Suprapubic skin (tissue), 4 donors: Measurements from ENCODE around the gene PODN. TPM values are rescaled to one million over a fixed set of nuclear protein-coding genes. Genes with fewer than 3 reads are reported as not detected.
A peak's percentile ranks its signal among the peaks of the same experiment; 100 is the strongest.

ENCODE experiments used
- DNase-seq, 2 donors: peaks; one replicate each; pipeline ENCODE4 v3.0.0-alpha.2; 2019; ENCODE audit warnings: low spot score in 2 of 2
- H3K27ac ChIP-seq: fragments of 200-600 bp; sonication (generic); one replicate; pipeline ENCODE4 v1.5.1; 2019
- H3K27me3 ChIP-seq: fragments of 200-600 bp; sonication (generic); one replicate; pipeline ENCODE4 v1.5.1; 2019
- H3K36me3 ChIP-seq: fragments of 200-600 bp; sonication (generic); one replicate; pipeline ENCODE4 v1.5.1; 2019
- H3K4me1 ChIP-seq: fragments of 200-600 bp; sonication (generic); one replicate; pipeline ENCODE4 v1.5.1; 2019
- H3K4me3 ChIP-seq: fragments of 200-600 bp; sonication (generic); one replicate; pipeline ENCODE4 v1.5.1; 2019; ENCODE audit warnings: mild to moderate bottlenecking
- H3K9me3 ChIP-seq: fragments of 200-600 bp; sonication (generic); one replicate; pipeline ENCODE4 v1.5.1; 2019
- EP300 ChIP-seq: sonication (generic); formaldehyde crosslinking; IDR thresholded peaks from one replicate; pipeline ENCODE4 v1.6.1; 2017; ENCODE audit warnings: antibody characterized with exemption
- POLR2A ChIP-seq, 2 donors: fragments of 450-650 bp; IDR thresholded peaks; one replicate each; pipeline ENCODE4 v1.6.1; 2017; ENCODE audit warnings: antibody characterized with exemption in 2 of 2, mild to moderate bottlenecking in 2 of 2, moderate library complexity in 2 of 2
- POLR2AphosphoS5 ChIP-seq, 3 donors: sonication (generic); formaldehyde crosslinking; IDR thresholded peaks; one replicate each; pipeline ENCODE4 v1.6.1; 2017; ENCODE audit warnings: antibody characterized with exemption in 3 of 3
- WGBS: methylation state at CpG from one replicate; pipeline ENCODE4 v1.1.5; 2018; 5-methylcytosine and 5-hydroxymethylcytosine counted together
- total RNA-seq, 4 donors: library from RNA; depleted of rRNA; stranded (reverse); fragments of >200 nt; gene quantifications; one replicate each; pipeline ENCODE4 v1.1.0, GENCODE V29; 2016
- TF ChIP-seq, protein P1 (sequence below), 2 donors: fragments of 200-600 bp in 1 of 2; fragments of 450-650 bp in 1 of 2; sonication (generic) in 1 of 2; IDR thresholded peaks; one replicate each; pipeline ENCODE4 v1.5.1; 2016 to 2019; ENCODE audit warnings: antibody characterized with exemption in 2 of 2, mild to moderate bottlenecking in 1 of 2, moderate library complexity in 1 of 2

The PODN gene
- total RNA-seq, 4 donors from 2014 or later = 13.9 to 32.8 (median 19.8) TPM

DNA sequence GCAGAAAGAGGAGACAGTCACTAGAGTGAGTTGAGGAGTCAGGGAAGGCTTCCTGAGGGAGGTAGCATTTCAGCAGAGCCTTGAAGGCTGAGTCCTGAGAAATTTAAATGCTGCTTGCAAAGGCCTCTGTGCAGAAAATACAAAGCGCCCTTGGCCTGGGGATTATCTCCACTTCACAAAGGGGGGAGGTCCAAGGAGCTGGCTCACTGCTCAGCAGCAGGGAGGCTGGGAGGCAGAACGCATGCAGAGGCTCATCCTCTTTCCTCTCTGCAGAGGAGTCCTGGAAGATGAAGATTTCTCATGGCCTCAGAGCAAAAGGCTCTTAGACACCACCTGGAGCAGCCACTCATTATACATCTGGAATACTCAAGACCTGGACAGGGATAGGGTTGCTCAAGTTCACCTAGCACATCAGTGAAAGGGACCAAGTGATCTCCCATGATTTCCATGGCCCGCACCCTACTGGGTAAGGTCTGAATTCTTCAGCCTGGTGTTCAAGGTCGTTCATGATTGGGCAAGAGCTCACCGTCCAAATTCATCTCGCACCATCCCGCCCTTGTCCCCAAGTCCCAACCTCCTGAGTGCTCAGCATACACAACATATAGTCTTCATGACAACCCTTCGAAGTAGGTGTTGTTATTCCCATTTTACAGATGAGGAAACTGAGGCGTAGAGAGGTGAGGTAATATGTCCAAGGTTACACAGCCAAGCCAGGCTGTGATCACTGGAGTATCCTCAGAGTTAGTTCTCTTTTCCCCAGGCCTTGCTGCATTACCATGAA, 71.4 kb downstream of the PODN start:
- H3K27me3 ChIP-seq = no peaks in the 10 kb centered on the region
- H3K27ac ChIP-seq = no peak overlapping the region
- WGBS = 90% methylated on average over 8 of the region's 9 CpGs
- DNase-seq = peak; percentile 4 to 54
- no peaks in the 10 kb centered on the region for H3K36me3 ChIP-seq
- TF ChIP-seq, protein P1, sequence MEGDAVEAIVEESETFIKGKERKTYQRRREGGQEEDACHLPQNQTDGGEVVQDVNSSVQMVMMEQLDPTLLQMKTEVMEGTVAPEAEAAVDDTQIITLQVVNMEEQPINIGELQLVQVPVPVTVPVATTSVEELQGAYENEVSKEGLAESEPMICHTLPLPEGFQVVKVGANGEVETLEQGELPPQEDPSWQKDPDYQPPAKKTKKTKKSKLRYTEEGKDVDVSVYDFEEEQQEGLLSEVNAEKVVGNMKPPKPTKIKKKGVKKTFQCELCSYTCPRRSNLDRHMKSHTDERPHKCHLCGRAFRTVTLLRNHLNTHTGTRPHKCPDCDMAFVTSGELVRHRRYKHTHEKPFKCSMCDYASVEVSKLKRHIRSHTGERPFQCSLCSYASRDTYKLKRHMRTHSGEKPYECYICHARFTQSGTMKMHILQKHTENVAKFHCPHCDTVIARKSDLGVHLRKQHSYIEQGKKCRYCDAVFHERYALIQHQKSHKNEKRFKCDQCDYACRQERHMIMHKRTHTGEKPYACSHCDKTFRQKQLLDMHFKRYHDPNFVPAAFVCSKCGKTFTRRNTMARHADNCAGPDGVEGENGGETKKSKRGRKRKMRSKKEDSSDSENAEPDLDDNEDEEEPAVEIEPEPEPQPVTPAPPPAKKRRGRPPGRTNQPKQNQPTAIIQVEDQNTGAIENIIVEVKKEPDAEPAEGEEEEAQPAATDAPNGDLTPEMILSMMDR (IDR thresholded peaks at IDR 0.05) = no peak
- no peak for TF ChIP-seq POLR2AphosphoS5 (IDR thresholded peaks at IDR 0.05)
- H3K4me3 ChIP-seq = no peak overlapping the region
- H3K4me1 ChIP-seq = no peaks in the 10 kb centered on the region
- no peaks in the 10 kb centered on the region for H3K9me3 ChIP-seq

DNA sequence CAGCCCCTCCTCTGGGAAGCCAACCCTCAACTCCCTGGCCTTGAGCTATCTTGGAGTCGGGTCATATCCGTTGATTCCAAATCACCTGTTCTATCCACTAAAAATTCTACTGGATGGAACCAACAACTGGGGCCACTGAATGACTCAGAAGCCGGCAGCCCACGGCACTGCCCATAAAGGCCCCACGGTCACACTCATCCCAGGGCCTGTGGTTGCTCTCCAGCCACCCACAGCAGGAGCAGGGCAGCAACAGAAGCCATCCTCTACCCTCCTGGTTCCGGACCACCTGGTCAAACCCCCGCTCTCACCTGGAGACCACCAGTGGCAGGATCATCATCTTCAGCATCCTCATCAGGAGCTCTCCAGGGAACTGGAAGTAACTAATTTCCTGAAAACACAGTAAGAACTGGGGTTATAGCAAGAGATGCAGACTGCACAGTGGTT, 72.1 kb downstream of the PODN start:
- peak in 1 of 2 donors; percentile 49 for DNase-seq
- Histone ChIP-seq H3K27ac (no peak overlapping the region), H3K4me1 (no peaks in the 10 kb centered on the region), H3K27me3 (no peaks in the 10 kb centered on the region), H3K4me3 (no peak overlapping the region), H3K36me3 (no peaks in the 10 kb centered on the region), H3K9me3 (no peaks in the 10 kb centered on the region)
- WGBS = 97% methylated on average over 7 of the region's 7 CpGs
- TF ChIP-seq POLR2A (IDR thresholded peaks at IDR 0.05) (no peak), EP300 (no peak), POLR2AphosphoS5 (IDR thresholded peaks at IDR 0.05) (no peak)
- TF ChIP-seq, protein P1 (IDR thresholded peaks at IDR 0.05) = no peak

Other genes starting within 250 kb of the PODN start
- under 1 TPM in 1 of 4 donors, not detected in 3; 0.26 TPM for gene ZYG11A, start 219.5 kb upstream of the PODN start, total RNA-seq
- gene ECHDC2, start 140.5 kb upstream of the PODN start, total RNA-seq = 100 to 1,000 TPM in 2 of 4 donors, 10 to 100 TPM in 2; 56.2 to 254 (median 115) TPM
- 100 to 1,000 TPM in 3 of 4 donors, 10 to 100 TPM in 1; 64.5 to 122 (median 113) TPM for gene SCP2, start 134.9 kb upstream of the PODN start, total RNA-seq
- not detected for gene SLC1A7, start 80.4 kb downstream of the PODN start, total RNA-seq
- 10 to 100 TPM; 26.1 to 30.4 (median 29.5) TPM for gene CPT2, start 134.6 kb downstream of the PODN start, total RNA-seq
- gene CZIB, start 158.4 kb downstream of the PODN start, total RNA-seq = 10 to 100 TPM; 25.2 to 60.3 (median 33.8) TPM
- gene MAGOH, start 176.3 kb downstream of the PODN start, total RNA-seq = 10 to 100 TPM; 31.8 to 52.3 (median 38.5) TPM